Naive thymus-derived CD4-positive, alpha-beta T cell (primary cell): ENCODE results near the gene OOSP2. TPM values are rescaled to one million over a fixed set of nuclear protein-coding genes. Genes with fewer than 3 reads are reported as not detected.
"Not testable (repeated sequence)": the region's sequence is repeated elsewhere in the genome, so short reads cannot be mapped to it uniquely, and the experiment has no call there.

Source experiments
- ATAC-seq: fragments of 150-1000 bp; cut with Tn5 transposase; 2 replicates; pipeline ENCODE4 v1.10.0; 2021; ENCODE audit warnings: mild to moderate bottlenecking, moderate library complexity
- CTCF ChIA-PET: fragments of 350-600 bp; sonication (Branson Sonifier 250); formaldehyde crosslinking; loops from one replicate; lab custom pipeline; 2021; ENCODE audit warnings: antibody characterized with exemption; lab: Charles Lee
- POLR2A ChIA-PET: fragments of 350-600 bp; sonication (Branson Sonifier 250); formaldehyde crosslinking; loops from one replicate; lab custom pipeline; 2021; ENCODE audit warnings: antibody characterized with exemption, inconsistent platforms; lab: Charles Lee
- DNase-seq, 9 donors: peaks; one replicate each; pipeline versions ENCODE4 v3.0.0 to v3.0.0-alpha.2; 2020 to 2022; ENCODE audit warnings: mixed read lengths in 1 of 9
- H3K27ac ChIP-seq: one replicate; pipeline ENCODE4 v1.7.0; 2013; ENCODE audit warnings: mild to moderate bottlenecking, low read depth, low read length, moderate library complexity
- H3K27me3 ChIP-seq, 2 donors: one replicate each; pipeline ENCODE4 v1.7.0; 2013; ENCODE audit warnings: low read length in 2 of 2, mild to moderate bottlenecking in 2 of 2, moderate library complexity in 2 of 2; ENCODE audit not compliant: control insufficient read depth in 2 of 2, insufficient read depth in 2 of 2
- H3K36me3 ChIP-seq, 3 experiments: 1 replicate in 2 of 3; 2 replicates in 1 of 3; pipeline ENCODE4 v1.7.0; 2013; ENCODE audit warnings: low read length in 3 of 3, mild to moderate bottlenecking in 3 of 3, moderate library complexity in 1 of 3; ENCODE audit not compliant: insufficient read depth in 3 of 3, control insufficient read depth in 2 of 3
- H3K4me1 ChIP-seq, 2 donors: one replicate each; pipeline ENCODE4 v1.7.0; 2013; ENCODE audit warnings: low read length in 2 of 2, mild to moderate bottlenecking in 2 of 2, moderate library complexity in 1 of 2; ENCODE audit not compliant: control insufficient read depth in 2 of 2, insufficient read depth in 2 of 2
- H3K4me3 ChIP-seq: 2 replicates; pipeline ENCODE4 v1.7.0; 2013; ENCODE audit warnings: mild to moderate bottlenecking, low read length
- H3K9me3 ChIP-seq, 3 experiments: 1 replicate in 2 of 3; 2 replicates in 1 of 3; pipeline ENCODE4 v1.7.0; 2013; ENCODE audit warnings: low read length in 3 of 3; ENCODE audit not compliant: control insufficient read depth in 2 of 3
- H3K27ac Mint-ChIP-seq, 9 donors: one replicate each; pipeline ENCODE4 v1.8.0; 2020 to 2022; ENCODE audit warnings: mixed read lengths in 9 of 9, mild to moderate bottlenecking in 8 of 9, moderate library complexity in 5 of 9, inconsistent platforms in 2 of 9
- H3K27me3 Mint-ChIP-seq, 5 donors: one replicate each; pipeline ENCODE4 v1.8.0; 2021 to 2022; ENCODE audit warnings: mixed read lengths in 5 of 5, mild to moderate bottlenecking in 1 of 5
- H3K36me3 Mint-ChIP-seq, 5 donors: one replicate each; pipeline ENCODE4 v1.8.0; 2020 to 2022; ENCODE audit warnings: mixed read lengths in 5 of 5, mild to moderate bottlenecking in 3 of 5, inconsistent platforms in 1 of 5
- H3K4me1 Mint-ChIP-seq, 7 donors: one replicate each; pipeline ENCODE4 v1.8.0; 2020 to 2022; ENCODE audit warnings: mixed read lengths in 7 of 7, mild to moderate bottlenecking in 3 of 7, inconsistent platforms in 1 of 7
- H3K4me3 Mint-ChIP-seq, 10 donors: one replicate each; pipeline ENCODE4 v1.8.0; 2020 to 2022; ENCODE audit warnings: mild to moderate bottlenecking in 10 of 10, mixed read lengths in 10 of 10, moderate library complexity in 6 of 10, inconsistent platforms in 2 of 10
- H3K9me3 Mint-ChIP-seq, 11 donors: one replicate each; pipeline ENCODE4 v1.8.0; 2020 to 2022; ENCODE audit warnings: mixed read lengths in 11 of 11, mild to moderate bottlenecking in 4 of 11, inconsistent platforms in 1 of 11, moderate library complexity in 1 of 11
- intact Hi-C, 2 donors: fragments of 100-400 bp; cut with micrococcal nuclease; formaldehyde crosslinking; loops; one replicate each; pipeline ENCODE4 v1.15.1; 2023
- polyA plus RNA-seq, 2 donors: library from polyadenylated mRNA; unstranded; fragments of 300-500 nt; fragmentation: Illumina TruSeq; gene quantifications; one replicate each; pipeline ENCODE4 v1.2.3, GENCODE V29; 2021
- total RNA-seq, 6 experiments: library from RNA in 5 of 6; stranded (reverse) in 5 of 6; gene quantifications; 1 replicate in 5 of 6; 2 replicates in 1 of 6; pipeline ENCODE4 v1.2.3 and lab custom pipeline; 2021 to 2026

The OOSP2 gene
- total and polyA plus RNA-seq, 7 experiments from 2014 or later: not detected

DNA sequence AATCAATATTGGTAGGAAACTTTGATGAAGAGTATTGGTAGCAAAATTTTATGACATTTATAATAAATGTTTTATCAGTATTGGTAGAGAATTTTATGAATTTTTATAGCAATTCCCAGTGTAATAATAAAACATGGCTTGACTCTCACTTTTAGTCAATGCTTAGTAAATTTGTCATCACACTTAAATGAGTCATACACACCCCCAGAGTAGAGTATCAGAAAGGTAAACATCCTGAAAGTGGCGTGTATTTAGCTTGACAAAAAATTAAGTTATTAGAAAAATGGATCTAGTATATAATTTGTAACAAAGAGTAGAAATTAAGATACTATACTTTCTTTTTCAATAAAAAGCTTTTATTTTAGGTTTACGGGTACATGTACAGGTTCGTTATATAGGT lies 18.8 kb downstream of the OOSP2 start:
- CTCF ChIA-PET: no interaction called here
- Mint-ChIP-seq H3K4me3 (no peak overlapping the region), H3K4me1 (peaks cover 0 to 4% (median 0%) of the 10 kb centered on the region in 7 donors), H3K36me3 (no peaks in the 10 kb centered on the region), H3K27me3 (peaks cover 0 to 3% (median 0%) of the 10 kb centered on the region in 5 donors), H3K9me3 (peaks cover 0 to 2% (median 0%) of the 10 kb centered on the region in 11 donors), H3K27ac (no peak overlapping the region)
- intact Hi-C loops: no loop called here
- Histone ChIP-seq H3K9me3 (no peaks in the 10 kb centered on the region), H3K27me3 (no peaks in the 10 kb centered on the region), H3K4me3 (no peak overlapping the region), H3K36me3 (no peaks in the 10 kb centered on the region), H3K27ac (no peak overlapping the region), H3K4me1 (no peaks in the 10 kb centered on the region)
- POLR2A ChIA-PET: no interaction called here
- ATAC-seq: no peak
- no peak for DNase-seq

DNA sequence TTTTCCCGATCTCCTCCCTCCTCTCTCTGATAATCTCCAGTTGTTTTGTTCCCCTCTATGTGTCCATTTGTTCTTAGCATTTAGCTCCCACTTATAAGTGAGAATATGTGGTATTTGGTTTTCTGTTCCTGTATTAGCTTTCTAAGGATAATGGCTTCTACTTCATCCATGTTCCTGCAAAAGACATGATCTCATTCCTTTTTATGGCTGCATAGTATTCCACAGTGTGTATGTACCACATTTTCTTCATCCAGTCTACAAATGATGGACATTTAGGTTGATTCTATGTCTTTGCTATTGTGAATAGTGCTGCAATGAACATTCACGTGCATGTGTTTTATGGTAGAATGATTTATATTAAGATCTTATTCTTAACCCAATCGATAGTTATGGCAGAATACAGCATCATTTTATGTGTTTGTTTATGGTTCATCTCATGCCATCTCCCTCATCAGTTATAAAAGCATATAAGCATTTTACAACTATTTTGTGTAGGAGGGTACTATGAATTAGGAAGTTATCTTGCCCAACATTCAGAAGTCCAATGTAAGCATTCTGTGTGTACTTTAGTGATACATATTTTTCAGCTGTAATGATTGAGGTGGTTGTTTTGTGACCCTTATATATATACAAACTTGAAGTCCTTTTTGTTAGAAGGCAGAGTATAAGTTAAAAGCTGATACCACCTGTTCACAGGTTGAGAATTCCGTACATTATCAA lies 19.5 kb downstream of the OOSP2 start:
- Mint-ChIP-seq H3K4me3 (no peak overlapping the region), H3K4me1 (peaks cover 0 to 4% (median 0%) of the 10 kb centered on the region in 7 donors), H3K9me3 (peaks cover 0 to 2% (median 0%) of the 10 kb centered on the region in 11 donors), H3K27ac (no peak overlapping the region), H3K36me3 (no peaks in the 10 kb centered on the region), H3K27me3 (peaks cover 0 to 3% (median 0%) of the 10 kb centered on the region in 5 donors)
- Histone ChIP-seq H3K4me3 (no peak overlapping the region), H3K36me3 (no peaks in the 10 kb centered on the region), H3K27me3 (no peaks in the 10 kb centered on the region), H3K9me3 (no peaks in the 10 kb centered on the region), H3K27ac (no peak overlapping the region), H3K4me1 (no peaks in the 10 kb centered on the region)
- ATAC-seq: no peak
- no peak for DNase-seq
- CTCF ChIA-PET: no interaction called here
- POLR2A ChIA-PET: no interaction called here
- intact Hi-C loops: no loop called here

DNA sequence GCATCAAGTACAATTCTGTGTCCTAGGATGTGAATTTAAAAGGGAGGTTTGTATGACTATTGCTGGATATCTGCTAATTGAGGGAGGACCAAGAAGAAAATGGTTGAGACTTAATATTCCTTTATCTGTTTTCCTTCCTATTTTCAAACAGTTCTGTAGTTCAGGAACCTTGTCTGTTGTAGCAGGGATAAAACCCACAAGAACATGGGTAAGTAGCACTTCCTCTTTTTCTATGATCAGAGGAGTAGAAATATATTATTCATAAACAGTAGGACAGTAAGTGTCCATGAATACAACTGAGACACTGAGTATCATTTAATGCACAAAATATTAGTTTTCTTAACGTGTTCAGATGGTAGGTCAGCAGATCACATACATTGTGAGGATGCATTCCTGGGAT lies 23.9 kb downstream of the OOSP2 start:
- CTCF ChIA-PET: interaction anchor here (1.2 kb wide), 1 partner anchor 14 kb away, joined by 3 read pairs; no protein-coding TSS in a partner anchor
- no peaks in the 10 kb centered on the region for H3K9me3 ChIP-seq
- peaks cover 0 to 2% (median 0%) of the 10 kb centered on the region in 5 donors for H3K27me3 Mint-ChIP-seq

DNA sequence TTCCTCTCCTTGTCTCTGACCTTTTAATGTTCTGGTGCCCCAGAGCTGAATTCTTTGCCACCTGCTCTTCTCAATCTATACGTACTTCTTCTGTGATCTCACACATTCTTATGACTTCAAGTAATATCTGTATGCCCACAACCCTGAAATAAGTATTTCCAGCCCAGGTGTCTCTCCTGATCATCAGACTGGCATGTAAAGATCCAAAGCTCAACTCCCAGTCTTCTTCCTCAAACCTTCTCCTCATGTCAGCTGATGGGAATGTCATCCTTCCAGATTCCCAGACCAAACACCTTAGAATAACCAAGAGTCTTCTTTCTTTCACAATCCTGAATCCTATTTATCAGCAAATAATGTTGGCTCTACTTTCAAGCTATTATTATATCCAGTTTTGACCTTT lies 25.6 kb downstream of the OOSP2 start:
- Histone ChIP-seq H3K36me3 (no peaks in the 10 kb centered on the region), H3K9me3 (no peaks in the 10 kb centered on the region), H3K4me3 (no peak overlapping the region), H3K4me1 (no peaks in the 10 kb centered on the region), H3K27ac (no peak overlapping the region), H3K27me3 (no peaks in the 10 kb centered on the region)
- CTCF ChIA-PET: no interaction called here
- DNase-seq (no peak), ATAC-seq (no peak)
- H3K9me3 Mint-ChIP-seq: peaks cover 0 to 3% (median 0%) of the 10 kb centered on the region in 11 donors
- H3K27ac Mint-ChIP-seq: no peak overlapping the region
- H3K4me3 Mint-ChIP-seq: no peak overlapping the region
- POLR2A ChIA-PET: no interaction called here
- no peaks in the 10 kb centered on the region for H3K36me3 Mint-ChIP-seq
- no peaks in the 10 kb centered on the region for H3K4me1 Mint-ChIP-seq
- H3K27me3 Mint-ChIP-seq: peaks cover 0 to 7% (median 4%) of the 10 kb centered on the region in 5 donors
- intact Hi-C loops: no loop called here

More for the DNA sequence above, 23.9 kb downstream of the OOSP2 start:
- Histone ChIP-seq H3K36me3 (no peaks in the 10 kb centered on the region), H3K27me3 (no peaks in the 10 kb centered on the region), H3K27ac (no peak overlapping the region), H3K4me1 (no peaks in the 10 kb centered on the region), H3K4me3 (no peak overlapping the region)
- no peak overlapping the region for H3K4me3 Mint-ChIP-seq
- no peak overlapping the region for H3K27ac Mint-ChIP-seq
- no peaks in the 10 kb centered on the region for H3K4me1 Mint-ChIP-seq
- H3K9me3 Mint-ChIP-seq: peaks cover 0 to 2% (median 0%) of the 10 kb centered on the region in 11 donors
- H3K36me3 Mint-ChIP-seq: no peaks in the 10 kb centered on the region
- DNase-seq: no peak
- POLR2A ChIA-PET: no interaction called here
- ATAC-seq: no peak
- intact Hi-C loops: no loop called here

DNA sequence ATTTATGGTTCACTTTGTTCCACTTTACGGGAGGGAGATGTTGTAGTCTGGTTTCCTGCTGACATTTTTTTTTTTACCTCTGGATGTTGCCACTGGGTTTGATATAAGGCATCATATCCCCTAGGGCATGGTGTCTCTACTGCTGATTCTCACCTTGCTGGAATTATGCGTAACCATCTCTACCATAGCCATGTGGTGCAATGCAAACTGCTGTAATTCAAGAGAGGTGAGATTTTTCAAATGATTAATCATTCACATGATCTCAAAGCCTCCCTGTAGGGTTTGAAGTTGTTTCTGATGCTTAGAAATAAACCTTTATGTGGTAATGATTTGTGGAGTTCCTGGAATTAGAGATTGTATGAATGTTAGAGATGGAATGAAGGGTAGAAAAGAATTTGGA lies 29.2 kb downstream of the OOSP2 start:
- peaks cover 0 to 14% (median 6%) of the 10 kb centered on the region in 5 donors for H3K27me3 Mint-ChIP-seq
- no peaks in the 10 kb centered on the region for H3K27me3 ChIP-seq
- peaks cover 0 to 3% (median 0%) of the 10 kb centered on the region in 5 donors for H3K36me3 Mint-ChIP-seq
- H3K9me3 Mint-ChIP-seq: peaks cover 0 to 11% (median 0%) of the 10 kb centered on the region in 11 donors
- no peaks in the 10 kb centered on the region for H3K9me3 ChIP-seq
- H3K36me3 ChIP-seq: no peaks in the 10 kb centered on the region
- ChIA-PET POLR2A (no interaction called here), CTCF (no interaction called here)
- ATAC-seq (no peak), DNase-seq (no peak)
- no peak overlapping the region for H3K4me3 ChIP-seq
- H3K4me1 ChIP-seq: no peaks in the 10 kb centered on the region
- no peak overlapping the region for H3K4me3 Mint-ChIP-seq
- H3K4me1 Mint-ChIP-seq: no peaks in the 10 kb centered on the region
- no peak overlapping the region for H3K27ac ChIP-seq
- no peak overlapping the region for H3K27ac Mint-ChIP-seq
- intact Hi-C loops: no loop called here

DNA sequence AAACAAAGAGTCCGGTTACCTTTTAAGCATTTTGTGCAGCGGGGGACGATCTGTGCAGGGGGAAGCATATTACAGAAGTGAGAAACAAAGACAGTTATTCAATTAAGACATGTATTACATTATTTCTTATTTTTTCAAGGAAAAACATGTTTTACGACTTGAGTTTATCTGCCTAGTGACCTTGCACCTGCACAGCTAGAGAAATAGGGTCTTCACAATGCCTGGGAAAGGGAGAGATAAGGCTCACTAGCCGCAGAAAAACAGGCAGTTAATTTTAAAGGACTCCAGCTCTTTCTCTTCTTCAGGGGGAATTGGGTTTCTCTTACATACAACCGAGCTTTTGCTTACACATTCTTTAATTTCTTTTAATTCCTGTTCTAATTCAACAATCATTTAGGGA lies 31.4 kb downstream of the OOSP2 start:
- H3K27me3 ChIP-seq, H3K9me3 ChIP-seq, H3K4me1 Mint-ChIP-seq, H3K27ac ChIP-seq, H3K4me1 ChIP-seq, intact Hi-C loops, ATAC-seq, POLR2A ChIA-PET, H3K4me3 ChIP-seq, H3K36me3 ChIP-seq, H3K27ac Mint-ChIP-seq, H3K4me3 Mint-ChIP-seq, CTCF ChIA-PET, H3K36me3 Mint-ChIP-seq, DNase-seq: not testable (repeated sequence)
- peaks cover 0 to 14% (median 6%) of the 10 kb centered on the region in 5 donors for H3K27me3 Mint-ChIP-seq
- peaks cover 0 to 27% (median 2%) of the 10 kb centered on the region in 11 donors for H3K9me3 Mint-ChIP-seq
